ENCODE data around the gene SPANXA2.
"Not testable (repeated sequence)": the region's sequence is repeated elsewhere in the genome, so short reads cannot be mapped to it uniquely, and the experiment has no call there.

Gene SPANXA2

GRCh38 chrX:141589408-141589807 lies at the start of gene SPANXA2:
Gene SPANXA2, plus strand, starts transcription at chrX:141589708. Its CDS starts 60 bp downstream, at chrX:141589768.
- POLR2A ChIA-PET; CTCF ChIA-PET; DNase-seq (ENCODE audit: extremely low spot score): not testable (repeated sequence)

GRCh38 chrX:141542551-141542950 lies 47.0 kb upstream of the SPANXA2 start:
- POLR2A ChIA-PET; CTCF ChIA-PET; DNase-seq (ENCODE audit: extremely low spot score): not testable (repeated sequence)

GRCh38 chrX:141584638-141585037 lies 4.9 kb upstream of the SPANXA2 start, which contains the start of gene SPANXA1:
Gene SPANXA1, minus strand, starts transcription at chrX:141584738. Its CDS starts 60 bp downstream, at chrX:141584678.
- POLR2A ChIA-PET; DNase-seq (ENCODE audit: extremely low spot score); CTCF ChIA-PET: not testable (repeated sequence)

GRCh38 chrX:141609111-141609510 lies 19.6 kb downstream of the SPANXA2 start:
- POLR2A ChIA-PET = no interaction called here
- CTCF ChIA-PET = no interaction called here
- no peak for TF ChIP-seq FOXK2 (IDR thresholded peaks at IDR 0.05)
- no peak for TF ChIP-seq ELF4 (IDR thresholded peaks at IDR 0.05)
- TF ChIP-seq L3MBTL2 (conservative IDR thresholded peaks at IDR 0.05) = no peak

GRCh38 chrX:141619336-141619735 lies 29.8 kb downstream of the SPANXA2 start:
- DNase-seq (ENCODE audit: extremely low spot score) = no peak
- TF ChIP-seq ZNF384 (IDR thresholded peaks at IDR 0.05) (no peak), FOXM1 (IDR thresholded peaks at IDR 0.05; ENCODE audit: borderline replicate concordance) (no peak), BHLHE40 (IDR thresholded peaks at IDR 0.05; ENCODE audit: borderline replicate concordance) (no peak), TARDBP (IDR thresholded peaks at IDR 0.05) (no peak), HDGF (IDR thresholded peaks at IDR 0.05; ENCODE audit: borderline replicate concordance) (no peak), FOXK2 (IDR thresholded peaks at IDR 0.05) (no peak), SUZ12 (IDR thresholded peaks at IDR 0.05) (no peak), FOXA1 (IDR thresholded peaks at IDR 0.05) (no peak), ELF4 (IDR thresholded peaks at IDR 0.05) (no peak), LEF1 (IDR thresholded peaks at IDR 0.05; ENCODE audit: borderline replicate concordance) (no peak), PKNOX1 (IDR thresholded peaks at IDR 0.05) (no peak), L3MBTL2 (conservative IDR thresholded peaks at IDR 0.05) (no peak)
- CTCF ChIA-PET = no interaction called here
- POLR2A ChIA-PET = no interaction called here

More at GRCh38 chrX:141609111-141609510, 19.6 kb downstream of the SPANXA2 start:
- no peak for DNase-seq (ENCODE audit: extremely low spot score)

GRCh38 chrX:141632124-141632523 lies 42.6 kb downstream of the SPANXA2 start:
- ChIA-PET CTCF (no interaction called here), POLR2A (no interaction called here)

GRCh38 chrX:141638550-141638949 lies 49.0 kb downstream of the SPANXA2 start:
- CTCF ChIA-PET = no interaction called here
- DNase-seq (ENCODE audit: extremely low spot score) = no peak
- POLR2A ChIA-PET = no interaction called here
- no peak for TF ChIP-seq SP1 (IDR thresholded peaks at IDR 0.05)
- TF ChIP-seq TARDBP (IDR thresholded peaks at IDR 0.05) = no peak
- TF ChIP-seq ZNF384 (IDR thresholded peaks at IDR 0.05) = no peak
- no peak for TF ChIP-seq ARNT (IDR thresholded peaks at IDR 0.05)
- TF ChIP-seq HDGF (IDR thresholded peaks at IDR 0.05; ENCODE audit: borderline replicate concordance) = no peak
- TF ChIP-seq L3MBTL2 (conservative IDR thresholded peaks at IDR 0.05) = no peak
- no peak for TF ChIP-seq FOXK2 (IDR thresholded peaks at IDR 0.05)
- TF ChIP-seq CTBP1 (IDR thresholded peaks at IDR 0.05; ENCODE audit: borderline replicate concordance) = no peak
- no peak for TF ChIP-seq FOXA1 (IDR thresholded peaks at IDR 0.05)
- no peak for TF ChIP-seq SUZ12 (IDR thresholded peaks at IDR 0.05)
- TF ChIP-seq LEF1 (IDR thresholded peaks at IDR 0.05; ENCODE audit: borderline replicate concordance) = no peak
- TF ChIP-seq BHLHE40 (IDR thresholded peaks at IDR 0.05; ENCODE audit: borderline replicate concordance) = no peak
- no peak for TF ChIP-seq ELF4 (IDR thresholded peaks at IDR 0.05)
- no peak for TF ChIP-seq FOXM1 (IDR thresholded peaks at IDR 0.05; ENCODE audit: borderline replicate concordance)
- no peak for TF ChIP-seq PKNOX1 (IDR thresholded peaks at IDR 0.05)
- no peak for TF ChIP-seq NFRKB (IDR thresholded peaks at IDR 0.05)

More at GRCh38 chrX:141632124-141632523, 42.6 kb downstream of the SPANXA2 start:
- no peak for DNase-seq (ENCODE audit: extremely low spot score)
- TF ChIP-seq TARDBP (IDR thresholded peaks at IDR 0.05) (no peak), HDGF (IDR thresholded peaks at IDR 0.05; ENCODE audit: borderline replicate concordance) (no peak), FOXM1 (IDR thresholded peaks at IDR 0.05; ENCODE audit: borderline replicate concordance) (no peak), CTBP1 (IDR thresholded peaks at IDR 0.05; ENCODE audit: borderline replicate concordance) (no peak), SUZ12 (IDR thresholded peaks at IDR 0.05) (no peak), LEF1 (IDR thresholded peaks at IDR 0.05; ENCODE audit: borderline replicate concordance) (no peak), ARNT (IDR thresholded peaks at IDR 0.05) (no peak)

Measured in HEK293T (cell line).